Progenitor cell of endocrine pancreas (in vitro differentiated cells): ENCODE measurements around the gene ADAMTS6. TPM values are rescaled to one million over a fixed set of nuclear protein-coding genes. Genes with fewer than 3 reads are reported as not detected.

Experiments
- DNase-seq: peaks from one replicate; pipeline ENCODE4 v3.0.0; 2021; ENCODE audit warnings: low spot score; ENCODE audit not compliant: unreplicated experiment
- H3K27ac Mint-ChIP-seq: 2 replicates; pipeline ENCODE4 v1.8.0; 2021; ENCODE audit warnings: mild to moderate bottlenecking, moderate library complexity, mixed read lengths
- H3K27me3 Mint-ChIP-seq: 2 replicates; pipeline ENCODE4 v1.8.0; 2021; ENCODE audit warnings: mixed read lengths
- H3K36me3 Mint-ChIP-seq: 2 replicates; pipeline ENCODE4 v1.8.0; 2022; ENCODE audit warnings: mixed read lengths; ENCODE audit not compliant: insufficient read depth
- H3K4me1 Mint-ChIP-seq: 2 replicates; pipeline ENCODE4 v1.8.0; 2021; ENCODE audit warnings: low read depth, mixed read lengths
- H3K4me3 Mint-ChIP-seq: 2 replicates; pipeline ENCODE4 v1.8.0; 2021; ENCODE audit warnings: low read depth, mild to moderate bottlenecking, moderate library complexity, mixed read lengths
- H3K9me3 Mint-ChIP-seq: 2 replicates; pipeline ENCODE4 v1.8.0; 2021; ENCODE audit warnings: low read depth, mixed read lengths
- CTCF ChIP-seq: fragments of 200-600 bp; sonication (generic); IDR thresholded peaks from one replicate; pipeline ENCODE4 v1.5.0; 2021; ENCODE audit warnings: antibody characterized with exemption, mild to moderate bottlenecking; ENCODE audit not compliant: unreplicated experiment
- total RNA-seq: library from RNA; stranded (reverse); gene quantifications from 2 replicates; pipeline ENCODE4 v1.2.1, GENCODE V29; 2021

ADAMTS6 gene
- total RNA-seq, 1 donor from 2014 or later: 13.0 TPM

GRCh38 chr5:65252977-65253376 lies 228.7 kb downstream of the ADAMTS6 start:
- Mint-ChIP-seq H3K4me3 (no peak overlapping the region), H3K27me3 (no peaks in the 10 kb centered on the region), H3K36me3 (no peaks in the 10 kb centered on the region), H3K27ac (no peak overlapping the region), H3K4me1 (no peaks in the 10 kb centered on the region), H3K9me3 (no peaks in the 10 kb centered on the region)
- no peak for TF ChIP-seq CTCF
- DNase-seq: no peak

GRCh38 chr5:65248896-65249295 lies 232.8 kb downstream of the ADAMTS6 start:
- Mint-ChIP-seq H3K4me3 (no peak overlapping the region), H3K36me3 (no peaks in the 10 kb centered on the region), H3K4me1 (peaks cover 1% of the 10 kb centered on the region), H3K27me3 (no peaks in the 10 kb centered on the region), H3K9me3 (no peaks in the 10 kb centered on the region), H3K27ac (no peak overlapping the region)
- no peak for TF ChIP-seq CTCF
- no peak for DNase-seq

- no peak for TF ChIP-seq CTCF
- Mint-ChIP-seq H3K36me3 (no peaks in the 10 kb centered on the region), H3K27ac (no peak overlapping the region), H3K4me3 (no peak overlapping the region), H3K9me3 (no peaks in the 10 kb centered on the region), H3K4me1 (peaks cover 3% of the 10 kb centered on the region), H3K27me3 (no peaks in the 10 kb centered on the region)
- no peak for DNase-seq
Measured at GRCh38 chr5:65247594-65247993, 234.1 kb downstream of the ADAMTS6 start.

- no peak for DNase-seq
- Mint-ChIP-seq H3K4me1 (peaks cover 3% of the 10 kb centered on the region), H3K36me3 (no peaks in the 10 kb centered on the region), H3K9me3 (no peaks in the 10 kb centered on the region), H3K4me3 (no peak overlapping the region), H3K27ac (no peak overlapping the region), H3K27me3 (no peaks in the 10 kb centered on the region)
- TF ChIP-seq CTCF: no peak
Measured at GRCh38 chr5:65246741-65247140, 235.0 kb downstream of the ADAMTS6 start.

- H3K36me3 Mint-ChIP-seq: no peaks in the 10 kb centered on the region
- no peak overlapping the region for H3K27ac Mint-ChIP-seq
- H3K4me1 Mint-ChIP-seq: peaks cover 3% of the 10 kb centered on the region
- no peak overlapping the region for H3K4me3 Mint-ChIP-seq
- TF ChIP-seq CTCF: no peak
- DNase-seq: no peak
- H3K9me3 Mint-ChIP-seq: no peaks in the 10 kb centered on the region
- no peaks in the 10 kb centered on the region for H3K27me3 Mint-ChIP-seq
Measured at GRCh38 chr5:65244031-65244430, 237.7 kb downstream of the ADAMTS6 start.
